Fibroblast of skin of right biceps (primary cell): ENCODE data around the gene RAB25.

Source experiments
- DNase-seq: peaks from one replicate; pipeline ENCODE4 v3.0.0-alpha.2; 2013

RAB25 gene

DNA sequence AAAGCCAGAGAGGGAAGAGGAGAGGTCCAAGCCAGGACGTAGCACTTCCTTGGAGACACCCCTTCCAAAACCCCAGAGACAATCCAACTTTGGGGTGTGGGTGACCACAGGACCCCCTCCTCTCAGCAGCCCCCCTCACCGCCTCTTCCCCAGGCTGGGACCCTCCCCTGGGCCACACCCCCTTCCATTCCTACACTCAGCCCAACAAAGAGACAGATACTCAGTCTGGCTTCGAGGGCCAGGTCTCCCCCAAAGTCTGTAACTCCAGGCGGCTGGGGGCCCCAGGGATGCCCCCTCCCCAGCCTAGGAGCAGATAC lies 19.9 kb downstream of the RAB25 start:
- DNase-seq: no peak

DNA sequence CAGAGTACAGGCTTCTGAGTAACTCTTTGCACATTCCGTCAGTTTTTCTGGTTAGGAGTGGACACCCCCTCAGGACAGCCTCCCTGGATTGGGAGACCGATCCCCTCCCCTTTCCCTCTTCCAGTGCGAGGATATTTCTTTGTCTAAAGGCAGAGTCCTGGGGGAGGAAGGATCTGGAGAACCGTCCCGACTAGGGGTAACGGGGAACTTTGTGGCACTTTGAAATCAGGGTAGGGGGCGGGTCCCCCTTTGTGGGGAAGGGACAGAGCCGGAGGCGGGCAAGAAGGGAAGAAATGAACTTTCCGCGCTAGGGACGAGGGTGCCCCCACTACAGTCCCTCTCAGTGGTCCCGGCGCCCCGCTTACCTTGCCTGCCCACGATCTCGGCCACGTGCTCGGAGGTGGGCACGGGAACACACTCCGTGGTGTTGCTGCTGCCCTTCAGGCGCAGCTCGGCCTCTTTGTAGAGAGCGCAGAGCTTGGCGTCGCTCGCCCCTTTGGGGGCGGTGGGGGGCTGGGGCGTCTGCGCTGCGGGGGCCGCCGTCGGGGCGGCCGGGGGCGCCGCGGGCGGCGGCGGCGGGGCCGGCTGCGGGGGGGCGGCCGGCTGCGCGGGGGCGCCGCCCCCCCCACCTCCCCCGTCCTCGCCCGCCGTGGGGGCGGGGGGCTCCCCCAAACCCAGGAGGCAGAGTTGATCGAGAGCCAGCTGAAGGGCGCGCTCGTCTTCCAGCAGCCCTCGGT lies 20.4 kb downstream of the RAB25 start:
- DNase-seq: peak; percentile 63

DNA sequence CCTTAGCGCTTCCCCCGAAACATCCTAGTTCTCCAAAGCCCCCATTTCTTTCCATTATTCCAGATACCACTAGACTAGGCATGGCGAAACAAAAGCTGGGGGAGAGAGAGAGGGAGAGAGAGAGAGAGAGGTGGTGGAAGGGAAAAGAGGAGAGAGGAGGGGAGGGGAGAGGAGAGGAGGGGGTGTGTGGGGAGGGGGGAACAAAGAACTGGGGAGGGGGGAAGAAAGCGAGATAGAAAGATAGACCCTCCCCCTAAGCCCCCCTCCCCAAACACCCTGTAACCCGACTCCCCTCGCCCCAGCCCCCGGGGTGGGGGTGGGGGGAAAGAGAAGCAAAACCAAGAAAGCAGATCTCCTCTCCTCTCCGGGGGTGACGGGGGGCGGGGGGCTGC lies 21.0 kb downstream of the RAB25 start:
- DNase-seq: peak; percentile 26

GRCh38 chr1:156082309-156083091 lies 21.5 kb downstream of the RAB25 start, which contains the start of gene MEX3A:
Gene MEX3A, minus strand, starts transcription at chr1:156082465. Its CDS starts 467 bp downstream, at chr1:156081998.
- DNase-seq: peak; percentile 83

- DNase-seq: no peak
These were observed 23.1 kb downstream of the RAB25 start for GRCh38 chr1:156083800-156084790.

- DNase-seq: peak; percentile 50
These were observed 25.3 kb downstream of the RAB25 start for GRCh38 chr1:156086256-156086662.

- no peak for DNase-seq
These were observed 28.7 kb downstream of the RAB25 start for GRCh38 chr1:156089704-156090103.

DNA sequence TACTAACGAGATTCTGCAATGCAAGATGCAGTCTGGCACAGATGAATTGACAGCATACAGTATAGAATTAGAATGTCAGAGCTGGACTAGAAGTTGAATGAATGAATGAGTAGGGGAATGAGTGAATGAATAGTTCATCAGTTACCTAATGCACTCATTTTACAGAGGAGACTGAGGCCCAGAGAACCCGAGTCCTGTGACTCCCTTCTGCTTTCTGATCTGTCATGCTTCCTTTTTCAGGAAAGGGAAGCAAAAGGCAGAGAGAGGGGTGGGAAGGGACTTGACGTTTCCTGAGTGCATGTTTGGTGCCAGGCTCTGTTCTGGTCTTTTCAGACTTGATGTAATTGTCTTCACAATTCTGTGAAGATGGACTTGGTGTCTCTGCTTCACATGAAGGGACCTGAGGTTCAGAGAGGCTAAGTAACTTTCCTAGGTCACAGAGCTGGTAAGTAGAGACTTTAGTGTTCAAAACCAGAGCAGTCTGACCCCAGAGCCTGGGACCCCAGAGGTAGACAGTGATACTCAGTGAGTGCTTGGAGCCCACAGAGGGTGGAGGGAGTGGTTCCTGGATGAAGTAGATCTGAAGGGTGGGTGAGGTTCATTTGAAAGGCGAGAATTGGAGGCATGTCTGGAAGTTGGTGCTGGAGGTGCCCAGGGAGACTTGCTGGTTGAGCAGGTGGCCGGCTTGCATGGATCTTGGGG lies 29.3 kb downstream of the RAB25 start:
- DNase-seq: no peak

GRCh38 chr1:156090840-156091188 lies 29.9 kb downstream of the RAB25 start:
- peak; percentile 73 for DNase-seq

- no peak for DNase-seq
These were observed 30.6 kb downstream of the RAB25 start for GRCh38 chr1:156091610-156092009.

GRCh38 chr1:156095906-156096508 lies 35.0 kb downstream of the RAB25 start:
- DNase-seq: no peak

GRCh38 chr1:156096640-156097391 lies 35.9 kb downstream of the RAB25 start:
- DNase-seq: peak; percentile 85

GRCh38 chr1:156097499-156098178 lies 36.7 kb downstream of the RAB25 start:
- DNase-seq: no peak

DNA sequence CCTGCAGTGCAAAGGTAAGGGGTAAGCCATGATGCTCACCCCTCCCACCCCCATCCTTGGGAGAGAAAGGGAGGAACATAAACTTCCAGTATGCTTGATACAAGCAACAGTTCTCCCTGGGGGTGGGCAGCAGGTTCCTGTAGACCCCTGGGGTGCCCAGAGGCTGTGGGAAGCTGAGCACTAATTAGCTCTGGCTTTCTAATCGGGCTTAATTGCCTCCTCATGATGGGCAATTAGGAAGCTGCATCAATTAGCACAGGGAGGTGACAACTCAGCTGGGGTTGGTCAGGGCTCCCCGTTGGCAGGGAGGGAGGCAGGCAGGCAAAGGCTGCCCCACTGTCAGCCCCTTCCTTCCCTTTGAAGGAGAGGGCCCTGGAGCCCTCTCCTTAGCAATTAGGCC lies 37.8 kb downstream of the RAB25 start:
- DNase-seq: no peak

GRCh38 chr1:156099282-156099681 lies 38.3 kb downstream of the RAB25 start:
- DNase-seq: no peak

GRCh38 chr1:156100205-156100995 lies 39.4 kb downstream of the RAB25 start:
- DNase-seq: no peak

DNA sequence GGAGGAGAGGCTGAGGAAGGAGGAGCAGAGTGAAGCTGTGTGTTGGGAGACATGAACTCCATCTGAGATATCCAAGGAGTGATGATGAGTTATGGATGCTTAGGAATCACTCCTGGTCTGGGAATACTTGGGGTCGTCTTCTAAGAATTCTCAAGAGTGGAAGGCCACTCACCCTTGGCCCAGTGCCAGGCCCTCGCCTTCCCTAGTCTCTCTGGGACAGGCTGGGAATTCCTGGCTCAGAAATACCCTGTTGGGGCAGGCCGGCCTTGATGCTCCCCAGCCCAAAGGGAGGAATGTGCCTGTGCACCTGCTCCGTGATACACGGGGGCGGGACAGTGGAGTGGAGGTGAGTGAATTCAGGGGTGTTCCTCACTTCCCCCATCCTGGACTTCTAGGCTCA lies 40.9 kb downstream of the RAB25 start:
- DNase-seq: no peak

GRCh38 chr1:156102633-156103511 lies 41.9 kb downstream of the RAB25 start:
- DNase-seq: peak; percentile 86

DNA sequence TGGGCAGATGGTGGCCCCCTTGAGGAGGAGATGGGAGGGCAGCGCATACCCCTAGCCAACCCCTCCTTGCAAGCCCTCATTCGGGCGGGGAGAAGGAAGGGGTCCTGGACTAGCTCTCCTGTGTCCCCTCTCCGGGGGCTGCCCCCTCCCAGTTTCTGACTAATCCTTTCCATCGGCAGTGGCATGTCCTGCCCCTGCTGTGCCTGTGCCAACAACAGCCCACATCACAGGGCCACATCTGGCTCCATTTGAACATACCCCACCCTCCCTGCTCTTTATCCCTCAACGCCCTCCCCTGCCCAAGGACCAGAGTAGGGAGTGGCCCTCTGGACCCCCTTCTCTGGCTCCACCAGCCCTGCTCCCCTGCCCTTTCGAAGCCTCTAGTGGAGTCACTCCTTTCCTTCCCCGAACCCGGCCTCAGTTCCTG lies 42.6 kb downstream of the RAB25 start:
- DNase-seq: peak; percentile 80
